ENCODE measurements around the gene HYOU1. TPM values are rescaled to one million over a fixed set of nuclear protein-coding genes. Genes with fewer than 3 reads are reported as not detected.

The HYOU1 gene
- total and polyA plus RNA-seq, 4 donors = 70.8 to 93.9 (median 87.4) TPM

DNA sequence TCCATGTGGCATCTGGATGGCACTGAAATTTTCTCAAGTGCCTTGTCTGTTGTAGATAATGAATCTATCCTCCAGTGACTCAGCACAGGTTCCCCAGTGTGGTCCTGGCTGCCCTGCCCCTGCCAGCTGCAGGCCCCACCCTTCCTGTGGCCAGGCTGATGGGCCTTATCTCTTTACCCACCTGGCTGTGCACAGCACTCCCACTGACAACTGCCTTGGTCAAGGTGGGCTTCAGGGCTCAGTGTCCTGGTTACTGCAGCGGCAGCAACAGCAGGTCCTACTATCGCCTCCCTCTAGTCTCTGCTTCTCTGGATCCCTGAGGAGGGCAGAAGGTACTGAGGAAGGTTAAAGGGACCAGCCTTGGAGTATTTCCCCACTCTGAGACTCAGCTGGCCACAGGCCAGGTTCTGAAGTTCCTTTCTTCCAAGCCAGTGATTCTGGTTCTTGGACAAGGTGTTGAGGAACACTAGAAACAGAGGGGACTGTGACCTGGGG, 30.8 kb upstream of the HYOU1 start:
- Histone ChIP-seq H3K4me3 (ENCODE audit: low read depth, low read length) (no peak overlapping the region), H3K4me1 (ENCODE audit: control insufficient read depth, insufficient read depth, low read length) (peaks cover 32% of the 10 kb centered on the region), H3K27ac (ENCODE audit: low read depth, low read length) (no peak overlapping the region), H3K36me3 (ENCODE audit: control insufficient read depth, insufficient read depth, low read length) (peaks cover 32% of the 10 kb centered on the region), H3K9me3 (ENCODE audit: control insufficient read depth, insufficient read depth, low read length) (no peaks in the 10 kb centered on the region), H3K27me3 (ENCODE audit: control insufficient read depth, insufficient read depth, low read length) (no peaks in the 10 kb centered on the region)
- WGBS (ENCODE audit: insufficient coverage) = no CpG with 5 or more reads among the region's 2 CpGs
- DNase-seq (ENCODE audit: low read depth in 4 of 6, low spot score in 6 of 6) = no peak

GRCh38 chr11:119087123-119087522, 30.1 kb upstream of the HYOU1 start:
- H3K27ac ChIP-seq (ENCODE audit: low read depth, low read length) = no peak overlapping the region
- peaks cover 30% of the 10 kb centered on the region for H3K36me3 ChIP-seq (ENCODE audit: control insufficient read depth, insufficient read depth, low read length)
- no peak for DNase-seq (ENCODE audit: low read depth in 4 of 6, low spot score in 6 of 6)
- H3K27me3 ChIP-seq (ENCODE audit: control insufficient read depth, insufficient read depth, low read length) = no peaks in the 10 kb centered on the region
- H3K9me3 ChIP-seq (ENCODE audit: control insufficient read depth, insufficient read depth, low read length) = no peaks in the 10 kb centered on the region
- H3K4me3 ChIP-seq (ENCODE audit: low read depth, low read length) = no peak overlapping the region
- peaks cover 26% of the 10 kb centered on the region for H3K4me1 ChIP-seq (ENCODE audit: control insufficient read depth, insufficient read depth, low read length)
- WGBS (ENCODE audit: insufficient coverage) = 89% methylated on average over 5 of the region's 6 CpGs

DNA sequence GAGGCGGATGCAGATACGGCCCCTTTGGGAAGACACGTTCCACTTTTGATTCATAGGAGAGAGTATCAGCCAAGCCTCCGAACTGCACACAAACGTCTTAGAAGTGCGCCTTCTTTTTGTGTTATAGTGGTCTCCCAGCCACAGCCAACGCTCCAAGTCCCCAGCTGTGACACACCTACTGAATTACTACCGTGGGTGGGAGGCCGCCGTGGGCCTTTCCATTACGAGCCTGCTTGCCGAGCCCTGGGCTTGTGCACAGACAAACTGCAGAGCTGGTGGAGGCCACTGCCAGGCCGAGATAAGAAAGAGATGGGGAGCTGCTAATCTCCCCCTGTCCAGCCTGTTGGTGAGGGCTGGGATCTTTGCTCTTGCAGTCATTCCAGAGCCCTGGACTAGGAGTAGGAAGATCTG, 28.4 kb upstream of the HYOU1 start:
- 0% methylated on average over 13 of the region's 13 CpGs for WGBS (ENCODE audit: insufficient coverage)
- peak overlapping the region; percentile 99 for H3K4me3 ChIP-seq (ENCODE audit: low read depth, low read length)
- H3K4me1 ChIP-seq (ENCODE audit: control insufficient read depth, insufficient read depth, low read length) = peaks cover 18% of the 10 kb centered on the region
- peak overlapping the region; percentile 98 for H3K27ac ChIP-seq (ENCODE audit: low read depth, low read length)
- no peak for DNase-seq (ENCODE audit: low read depth in 4 of 6, low spot score in 6 of 6)
- peaks cover 38% of the 10 kb centered on the region for H3K36me3 ChIP-seq (ENCODE audit: control insufficient read depth, insufficient read depth, low read length)
- H3K9me3 ChIP-seq (ENCODE audit: control insufficient read depth, insufficient read depth, low read length) = no peaks in the 10 kb centered on the region
- H3K27me3 ChIP-seq (ENCODE audit: control insufficient read depth, insufficient read depth, low read length) = no peaks in the 10 kb centered on the region

DNA sequence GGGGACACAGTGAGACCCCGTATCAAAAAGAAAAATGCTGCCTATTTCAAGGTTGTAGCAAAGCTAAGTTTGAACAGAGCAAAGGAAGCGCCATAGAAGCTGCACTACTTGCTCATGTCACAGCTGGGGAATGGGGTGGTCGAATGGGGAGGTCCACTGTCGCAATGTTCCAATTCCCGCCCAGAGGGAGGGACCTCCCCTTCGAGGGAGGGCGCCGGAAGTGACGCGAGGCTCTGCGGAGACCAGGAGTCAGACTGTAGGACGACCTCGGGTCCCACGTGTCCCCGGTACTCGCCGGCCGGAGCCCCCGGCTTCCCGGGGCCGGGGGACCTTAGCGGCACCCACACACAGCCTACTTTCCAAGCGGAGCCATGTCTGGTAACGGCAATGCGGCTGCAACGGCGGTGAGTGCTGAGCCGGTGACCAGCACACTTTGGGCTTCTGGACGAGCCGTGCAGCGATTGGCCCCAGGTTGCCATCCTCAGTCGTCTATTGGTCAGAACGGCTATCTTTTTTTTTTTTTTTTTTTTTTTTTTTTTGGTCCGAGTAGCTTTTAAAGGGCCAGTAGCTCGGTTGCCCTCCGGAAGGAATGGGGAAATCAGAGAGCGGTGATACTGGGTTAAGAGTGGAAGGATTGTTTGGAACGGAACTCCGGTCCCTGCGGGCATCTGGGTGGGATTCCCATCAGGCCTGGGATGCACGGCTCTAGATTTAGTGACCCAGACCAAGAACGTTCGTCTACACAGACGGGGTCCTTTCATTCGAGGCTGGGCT, 27.8 kb upstream of the HYOU1 start, which contains the start of gene HMBS:
HMBS (plus strand) TSS at position 219 of the 774 bp plus-strand sequence; CDS start at position 372, 153 bp downstream.
- Histone ChIP-seq H3K27ac (ENCODE audit: low read depth, low read length) (peak within 1 kb of the TSS; percentile 98), H3K4me1 (ENCODE audit: control insufficient read depth, insufficient read depth, low read length) (peaks cover 18% of the 10 kb centered on the region), H3K36me3 (ENCODE audit: control insufficient read depth, insufficient read depth, low read length) (peaks cover 38% of the 10 kb centered on the region), H3K9me3 (ENCODE audit: control insufficient read depth, insufficient read depth, low read length) (no peaks in the 10 kb centered on the region), H3K27me3 (ENCODE audit: control insufficient read depth, insufficient read depth, low read length) (no peaks in the 10 kb centered on the region), H3K4me3 (ENCODE audit: low read depth, low read length) (peak within 1 kb of the TSS; percentile 99)
- DNase-seq (ENCODE audit: low read depth in 4 of 6, low spot score in 6 of 6) = peak; percentile 87 to 98 (median 96)
- WGBS (ENCODE audit: insufficient coverage) = under 1% methylated on average over 42 of the region's 45 CpGs

DNA sequence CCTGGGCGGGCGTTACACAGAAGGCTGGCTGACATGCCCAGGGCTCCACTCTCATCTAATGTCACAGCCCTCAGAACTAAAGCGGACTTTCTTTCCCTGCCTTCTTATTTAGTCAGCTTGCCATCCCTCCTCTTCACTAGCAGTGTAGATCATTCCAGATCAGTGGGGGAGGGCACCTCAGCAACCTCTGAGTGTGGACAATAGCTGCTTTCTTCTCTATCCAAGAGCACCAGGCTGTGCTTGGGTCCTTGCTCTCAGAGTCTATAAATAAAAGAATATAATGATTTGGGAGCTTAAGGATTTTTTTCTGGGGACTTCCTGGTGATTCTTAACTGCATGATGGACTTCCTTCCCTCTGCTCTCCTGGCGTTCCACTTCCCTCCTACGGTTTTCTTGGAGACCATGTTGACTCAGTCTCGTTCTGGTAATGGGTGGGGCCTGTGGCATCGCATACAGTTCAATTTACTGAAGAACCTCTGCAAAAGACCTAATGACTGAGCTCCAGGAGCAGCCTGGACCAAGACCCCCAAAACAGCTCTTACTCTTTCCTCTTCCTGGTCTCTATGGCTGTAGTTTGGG, 24.8 kb upstream of the HYOU1 start:
- H3K27ac ChIP-seq (ENCODE audit: low read depth, low read length) = peak overlapping the region; percentile 74
- DNase-seq (ENCODE audit: low read depth in 4 of 6, low spot score in 6 of 6) = no peak
- 67% methylated on average over 5 of the region's 7 CpGs for WGBS (ENCODE audit: insufficient coverage)

DNA sequence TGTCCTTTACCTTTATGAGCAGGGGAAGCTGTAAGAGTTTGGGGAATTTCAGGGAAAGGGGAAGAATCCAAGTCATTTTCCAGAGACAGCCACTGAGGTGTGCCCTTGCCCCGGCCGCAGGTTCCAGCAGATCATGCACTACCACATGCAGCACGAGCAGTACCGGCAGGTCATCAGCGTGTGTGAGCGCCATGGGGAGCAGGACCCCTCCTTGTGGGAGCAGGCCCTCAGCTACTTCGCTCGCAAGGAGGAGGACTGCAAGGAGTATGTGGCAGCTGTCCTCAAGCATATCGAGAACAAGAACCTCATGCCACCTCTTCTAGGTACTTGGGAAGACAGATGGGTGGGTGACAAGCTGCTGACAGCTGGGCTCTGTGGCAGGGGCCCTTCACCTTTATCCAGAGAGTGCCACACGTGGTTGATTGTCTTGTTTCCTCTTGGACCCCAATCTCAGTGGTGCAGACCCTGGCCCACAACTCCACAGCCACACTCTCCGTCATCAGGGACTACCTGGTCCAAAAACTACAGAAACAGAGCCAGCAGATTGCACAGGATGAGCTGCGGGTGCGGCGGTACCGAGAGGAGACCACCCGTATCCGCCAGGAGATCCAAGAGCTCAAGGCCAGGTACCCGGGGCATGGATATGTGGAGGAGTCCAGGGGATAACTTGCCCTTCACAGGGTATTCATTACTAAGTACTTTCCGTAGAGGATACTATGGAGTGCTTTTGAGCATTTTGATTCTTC, 21.8 kb upstream of the HYOU1 start:
- no peak overlapping the region for H3K27ac ChIP-seq (ENCODE audit: low read depth, low read length)
- no peaks in the 10 kb centered on the region for H3K27me3 ChIP-seq (ENCODE audit: control insufficient read depth, insufficient read depth, low read length)
- peaks cover 75% of the 10 kb centered on the region for H3K36me3 ChIP-seq (ENCODE audit: control insufficient read depth, insufficient read depth, low read length)
- no peaks in the 10 kb centered on the region for H3K9me3 ChIP-seq (ENCODE audit: control insufficient read depth, insufficient read depth, low read length)
- H3K4me1 ChIP-seq (ENCODE audit: control insufficient read depth, insufficient read depth, low read length) = no peaks in the 10 kb centered on the region
- no peak overlapping the region for H3K4me3 ChIP-seq (ENCODE audit: low read depth, low read length)
- no peak for DNase-seq (ENCODE audit: low read depth in 4 of 6, low spot score in 6 of 6)
- 95% methylated on average over 18 of the region's 19 CpGs for WGBS (ENCODE audit: insufficient coverage)

More for the DNA sequence above, 24.8 kb upstream of the HYOU1 start:
- H3K9me3 ChIP-seq (ENCODE audit: control insufficient read depth, insufficient read depth, low read length) = no peaks in the 10 kb centered on the region
- H3K4me3 ChIP-seq (ENCODE audit: low read depth, low read length) = no peak overlapping the region
- no peaks in the 10 kb centered on the region for H3K27me3 ChIP-seq (ENCODE audit: control insufficient read depth, insufficient read depth, low read length)
- peaks cover 18% of the 10 kb centered on the region for H3K4me1 ChIP-seq (ENCODE audit: control insufficient read depth, insufficient read depth, low read length)
- peaks cover 55% of the 10 kb centered on the region for H3K36me3 ChIP-seq (ENCODE audit: control insufficient read depth, insufficient read depth, low read length)

DNA sequence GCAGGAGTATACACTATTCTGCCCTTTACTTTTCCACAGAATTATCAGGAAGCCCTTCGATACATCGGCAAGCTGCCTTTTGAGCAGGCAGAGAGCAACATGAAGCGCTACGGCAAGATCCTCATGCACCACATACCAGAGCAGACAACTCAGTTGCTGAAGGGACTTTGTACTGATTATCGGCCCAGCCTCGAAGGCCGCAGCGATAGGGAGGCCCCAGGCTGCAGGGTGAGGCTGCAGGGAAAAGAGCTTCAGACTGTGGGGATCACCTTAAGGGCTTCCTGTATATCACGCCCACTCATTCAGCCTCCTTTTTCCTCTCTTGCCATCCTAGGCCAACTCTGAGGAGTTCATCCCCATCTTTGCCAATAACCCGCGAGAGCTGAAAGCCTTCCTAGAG, 20.8 kb upstream of the HYOU1 start:
- DNase-seq (ENCODE audit: low read depth in 4 of 6, low spot score in 6 of 6) = no peak
- no peak overlapping the region for H3K27ac ChIP-seq (ENCODE audit: low read depth, low read length)
- H3K27me3 ChIP-seq (ENCODE audit: control insufficient read depth, insufficient read depth, low read length) = no peaks in the 10 kb centered on the region
- 95% methylated on average over 9 of the region's 11 CpGs for WGBS (ENCODE audit: insufficient coverage)
- H3K9me3 ChIP-seq (ENCODE audit: control insufficient read depth, insufficient read depth, low read length) = no peaks in the 10 kb centered on the region
- H3K4me1 ChIP-seq (ENCODE audit: control insufficient read depth, insufficient read depth, low read length) = no peaks in the 10 kb centered on the region
- no peak overlapping the region for H3K4me3 ChIP-seq (ENCODE audit: low read depth, low read length)
- peaks cover 85% of the 10 kb centered on the region for H3K36me3 ChIP-seq (ENCODE audit: control insufficient read depth, insufficient read depth, low read length)

GRCh38 chr11:119067371-119068222, 10.6 kb upstream of the HYOU1 start, which contains the start of gene VPS11:
Gene VPS11 (plus strand): TSS chr11:119067818. CDS start chr11:119067824, 6 bp downstream.
- Histone ChIP-seq H3K36me3 (ENCODE audit: control insufficient read depth, insufficient read depth, low read length) (peaks cover 39% of the 10 kb centered on the region), H3K4me3 (ENCODE audit: low read depth, low read length) (peak within 1 kb of the TSS; percentile 98), H3K4me1 (ENCODE audit: control insufficient read depth, insufficient read depth, low read length) (peaks cover 23% of the 10 kb centered on the region), H3K9me3 (ENCODE audit: control insufficient read depth, insufficient read depth, low read length) (no peaks in the 10 kb centered on the region), H3K27me3 (ENCODE audit: control insufficient read depth, insufficient read depth, low read length) (no peaks in the 10 kb centered on the region), H3K27ac (ENCODE audit: low read depth, low read length) (peak within 1 kb of the TSS; percentile 89)
- WGBS (ENCODE audit: insufficient coverage) = under 1% methylated on average over 44 of the region's 49 CpGs
- peak; percentile 84 to 98 (median 92) for DNase-seq (ENCODE audit: low read depth in 4 of 6, low spot score in 6 of 6)

- Histone ChIP-seq H3K36me3 (ENCODE audit: control insufficient read depth, insufficient read depth, low read length) (peaks cover 21% of the 10 kb centered on the region), H3K27me3 (ENCODE audit: control insufficient read depth, insufficient read depth, low read length) (no peaks in the 10 kb centered on the region), H3K9me3 (ENCODE audit: control insufficient read depth, insufficient read depth, low read length) (no peaks in the 10 kb centered on the region), H3K27ac (ENCODE audit: low read depth, low read length) (no peak overlapping the region), H3K4me3 (ENCODE audit: low read depth, low read length) (no peak overlapping the region), H3K4me1 (ENCODE audit: control insufficient read depth, insufficient read depth, low read length) (peaks cover 23% of the 10 kb centered on the region)
- peak in 1 of 6 donors; percentile 8 for DNase-seq (ENCODE audit: low read depth in 4 of 6, low spot score in 6 of 6)
- 45% methylated on average over 4 of the region's 4 CpGs for WGBS (ENCODE audit: insufficient coverage)
Observed at GRCh38 chr11:119065369-119065768, 8.4 kb upstream of the HYOU1 start.

Data from spinal cord (tissue), 10 donors.